Measurements from ENCODE around the gene OTUD3.

DNA sequence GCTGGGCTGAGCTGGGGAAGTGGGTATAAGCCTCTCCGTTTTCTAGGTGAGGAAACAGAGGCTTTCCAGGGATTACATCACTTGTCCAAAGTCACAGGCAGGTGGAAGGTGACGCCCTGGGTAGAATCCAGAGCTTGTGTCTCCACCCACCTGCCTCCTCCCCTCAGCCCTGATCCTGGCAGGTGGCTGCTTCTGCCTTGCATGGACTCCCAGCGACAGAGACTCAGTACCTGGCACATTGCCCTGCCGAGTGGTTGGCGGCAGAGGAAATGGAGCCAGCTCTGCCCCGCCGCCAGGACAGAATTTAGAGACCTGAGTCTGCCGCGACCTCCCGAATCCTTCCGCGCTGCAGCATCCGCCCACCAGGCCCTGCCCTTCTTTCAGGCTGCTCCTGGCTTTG, 39.1 kb downstream of the OTUD3 start:
- TF ChIP-seq, protein P1, sequence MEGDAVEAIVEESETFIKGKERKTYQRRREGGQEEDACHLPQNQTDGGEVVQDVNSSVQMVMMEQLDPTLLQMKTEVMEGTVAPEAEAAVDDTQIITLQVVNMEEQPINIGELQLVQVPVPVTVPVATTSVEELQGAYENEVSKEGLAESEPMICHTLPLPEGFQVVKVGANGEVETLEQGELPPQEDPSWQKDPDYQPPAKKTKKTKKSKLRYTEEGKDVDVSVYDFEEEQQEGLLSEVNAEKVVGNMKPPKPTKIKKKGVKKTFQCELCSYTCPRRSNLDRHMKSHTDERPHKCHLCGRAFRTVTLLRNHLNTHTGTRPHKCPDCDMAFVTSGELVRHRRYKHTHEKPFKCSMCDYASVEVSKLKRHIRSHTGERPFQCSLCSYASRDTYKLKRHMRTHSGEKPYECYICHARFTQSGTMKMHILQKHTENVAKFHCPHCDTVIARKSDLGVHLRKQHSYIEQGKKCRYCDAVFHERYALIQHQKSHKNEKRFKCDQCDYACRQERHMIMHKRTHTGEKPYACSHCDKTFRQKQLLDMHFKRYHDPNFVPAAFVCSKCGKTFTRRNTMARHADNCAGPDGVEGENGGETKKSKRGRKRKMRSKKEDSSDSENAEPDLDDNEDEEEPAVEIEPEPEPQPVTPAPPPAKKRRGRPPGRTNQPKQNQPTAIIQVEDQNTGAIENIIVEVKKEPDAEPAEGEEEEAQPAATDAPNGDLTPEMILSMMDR (IDR thresholded peaks at IDR 0.05): no peak
- no peak for TF ChIP-seq POLR2A (IDR thresholded peaks at IDR 0.05)

Measured in esophagus squamous epithelium (tissue), 4 donors.